UCSD-AML1 (cell line): ENCODE results near the gene TUBA1C.
"Not testable (repeated sequence)": the region's sequence is repeated elsewhere in the genome, so short reads cannot be mapped to it uniquely, and the experiment has no call there.

Source experiments
- DNase-seq: peaks from one replicate; lab custom pipeline; 2025; ENCODE audit not compliant: unreplicated experiment; lab: John Stamatoyannopoulos, UW

Gene TUBA1C

GRCh38 chr12:49255456-49255855 lies 9.4 kb upstream of the TUBA1C start:
- not testable (repeated sequence) for DNase-seq

- no peak for DNase-seq
Measured at GRCh38 chr12:49255857-49256637, 8.8 kb upstream of the TUBA1C start.

DNA sequence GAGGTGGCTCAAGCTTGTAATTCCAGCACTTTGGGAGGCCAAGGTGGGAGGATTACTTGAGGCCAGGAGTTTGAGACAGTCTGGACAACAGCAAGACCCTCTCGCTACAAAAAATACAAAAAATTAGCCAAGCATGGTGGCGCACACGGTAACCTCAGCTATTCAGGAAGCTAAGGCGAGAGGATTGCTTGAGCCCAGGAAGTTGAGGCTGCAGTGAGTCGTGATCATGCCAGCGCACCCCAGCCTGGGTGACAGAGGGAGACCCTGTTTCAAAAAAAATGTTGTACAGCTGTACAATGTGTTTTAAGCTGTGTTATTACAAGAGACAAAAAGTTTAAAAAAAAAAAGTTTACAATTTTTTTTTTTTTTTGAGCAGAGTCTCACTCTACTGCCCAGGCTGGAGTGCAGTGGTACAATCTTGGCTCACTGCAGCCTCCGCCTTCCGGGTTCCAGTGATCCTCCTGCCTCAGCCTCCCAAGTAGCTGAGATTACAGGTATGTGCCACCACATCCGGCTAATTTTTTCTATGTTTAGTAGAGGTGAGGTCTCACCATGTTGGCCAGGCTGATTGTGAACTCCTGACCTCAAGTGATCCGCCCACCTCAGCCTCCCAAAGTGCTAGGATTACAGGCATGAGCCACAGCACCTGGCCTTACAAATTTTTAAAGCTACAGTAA lies 7.2 kb upstream of the TUBA1C start:
- not testable (repeated sequence) for DNase-seq

GRCh38 chr12:49259452-49259851 lies 5.4 kb upstream of the TUBA1C start:
- no peak for DNase-seq

GRCh38 chr12:49260166-49260565 lies 4.7 kb upstream of the TUBA1C start:
- DNase-seq: no peak

- DNase-seq: no peak
Measured at GRCh38 chr12:49260571-49261363, 4.1 kb upstream of the TUBA1C start.

DNA sequence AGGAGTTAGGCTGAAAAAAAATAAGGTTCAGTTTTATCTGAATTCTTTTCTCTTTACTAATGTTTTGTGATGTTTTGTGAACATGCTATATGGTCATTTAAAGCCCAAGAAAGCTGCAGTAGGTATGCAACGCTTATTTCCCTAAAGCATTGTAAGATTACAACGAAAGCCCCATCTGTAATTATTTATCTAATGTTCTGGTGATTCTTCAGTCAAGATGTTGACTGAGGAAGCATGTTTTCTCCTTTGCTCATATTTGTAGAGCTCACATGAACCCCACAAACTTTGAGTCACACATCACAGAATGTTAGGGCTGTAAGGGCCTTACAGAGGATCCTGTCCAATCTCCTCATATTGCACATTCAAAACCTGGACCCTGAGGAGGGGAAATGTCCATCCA lies 3.2 kb upstream of the TUBA1C start:
- no peak for DNase-seq

GRCh38 chr12:49263400-49263763 lies 1.5 kb upstream of the TUBA1C start:
- DNase-seq: no peak

- DNase-seq: no peak
Measured at GRCh38 chr12:49264466-49264872, 413 bp upstream of the TUBA1C start.

DNA sequence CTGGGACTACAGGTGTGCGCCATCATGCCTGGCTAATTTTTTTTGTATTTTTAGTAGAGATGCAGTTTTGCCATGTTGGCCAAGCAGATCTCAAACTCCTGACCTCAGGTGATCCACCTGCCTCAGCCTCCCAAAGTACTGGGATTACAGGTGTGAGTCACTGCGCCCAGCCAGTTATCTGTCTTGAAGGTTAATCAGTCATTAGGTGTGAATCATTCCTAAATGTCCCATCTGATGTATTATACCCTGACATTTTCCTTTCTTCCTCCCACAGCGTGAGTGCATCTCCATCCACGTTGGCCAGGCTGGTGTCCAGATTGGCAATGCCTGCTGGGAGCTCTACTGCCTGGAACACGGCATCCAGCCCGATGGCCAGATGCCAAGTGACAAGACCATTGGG lies 4.3 kb downstream of the TUBA1C start:
- DNase-seq: not testable (repeated sequence)

- no peak for DNase-seq
Measured at GRCh38 chr12:49272790-49273725, 8.2 kb downstream of the TUBA1C start.

DNA sequence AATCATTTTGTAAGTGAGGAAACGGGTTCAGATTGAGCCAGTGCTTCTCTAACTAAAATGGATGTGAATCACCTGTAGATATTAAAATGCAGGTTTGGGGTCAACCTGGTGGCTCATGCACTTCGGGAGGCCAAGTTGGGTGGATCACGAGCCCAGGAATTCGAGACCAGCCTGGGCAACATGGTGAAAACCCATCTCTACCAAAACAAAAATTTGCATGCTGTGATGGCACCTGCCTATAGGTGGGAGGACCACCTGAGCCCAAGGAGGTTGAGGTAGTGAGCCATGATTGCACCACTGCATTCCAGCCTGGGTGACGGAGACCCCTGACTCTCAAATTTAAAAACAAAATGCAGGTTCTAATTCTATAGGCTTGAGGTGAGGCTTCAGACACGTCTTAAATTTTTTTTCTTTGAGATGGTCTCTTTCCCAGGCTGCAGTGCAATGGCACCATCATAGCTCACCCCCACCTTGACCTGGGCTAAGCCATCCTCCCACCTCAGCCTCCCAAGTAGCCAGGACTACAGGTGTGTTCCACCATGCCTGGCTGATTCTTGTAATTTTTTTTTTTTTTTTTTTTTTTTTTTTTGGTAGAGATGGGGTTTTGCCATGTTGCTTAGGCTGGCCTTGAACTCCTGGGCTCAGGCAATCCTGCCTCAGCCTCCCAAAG lies 9.0 kb downstream of the TUBA1C start:
- DNase-seq: no peak

DNA sequence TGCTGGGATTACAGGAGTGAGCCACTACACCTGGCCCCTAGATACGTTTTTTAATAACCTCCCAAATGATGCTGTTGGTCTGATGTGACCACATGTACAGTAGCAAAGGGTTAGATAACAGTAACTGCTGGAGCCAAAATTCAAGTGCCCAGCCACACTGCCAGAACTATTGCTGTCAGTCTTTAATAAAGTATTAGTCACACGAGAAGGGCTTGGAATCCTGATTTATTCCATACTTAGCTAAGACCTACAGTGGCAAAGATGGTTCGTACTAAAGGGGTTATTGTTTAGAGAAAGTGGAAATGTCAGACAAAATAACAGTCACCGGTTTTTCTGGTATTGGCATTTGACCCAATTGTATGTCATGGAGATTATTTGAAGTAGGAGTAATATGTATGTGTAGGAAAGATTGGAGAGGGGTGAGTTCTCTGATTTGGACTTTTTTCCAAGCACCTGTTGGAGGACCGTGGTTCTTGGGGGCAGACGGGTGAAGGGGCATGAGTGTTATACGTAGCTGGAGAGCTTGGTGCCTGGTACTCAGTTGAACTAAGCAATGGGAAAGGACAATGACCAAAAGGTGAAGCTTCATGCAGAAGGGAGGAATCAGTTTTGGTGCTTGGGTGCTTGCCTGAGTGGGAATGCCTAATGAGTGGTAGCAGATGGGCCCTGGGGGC lies 9.7 kb downstream of the TUBA1C start:
- DNase-seq: no peak

- DNase-seq: no peak
Measured at GRCh38 chr12:49276304-49277290, 11.7 kb downstream of the TUBA1C start.

DNA sequence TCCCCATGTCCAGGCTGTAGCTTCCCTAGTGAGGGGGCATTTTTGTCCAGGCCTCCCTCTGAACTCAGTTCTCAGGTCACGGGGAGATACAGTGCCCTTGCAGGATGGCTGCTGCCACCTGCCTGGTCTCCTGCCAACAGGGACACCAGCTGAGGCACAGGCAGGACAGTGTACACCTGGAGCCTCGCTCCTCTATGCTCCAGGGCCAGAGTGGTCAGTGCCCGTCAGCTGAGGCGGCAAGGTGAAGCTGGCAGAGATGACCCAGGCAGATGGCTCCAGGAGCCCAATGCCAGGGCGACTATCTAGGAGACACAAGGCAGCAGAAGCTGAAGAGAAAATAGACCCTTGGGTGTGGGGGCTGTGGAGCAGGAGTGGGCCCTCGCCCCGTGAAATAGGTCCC lies 12.6 kb downstream of the TUBA1C start:
- no peak for DNase-seq

GRCh38 chr12:49279706-49280159 lies 14.9 kb downstream of the TUBA1C start:
- DNase-seq: no peak

- not testable (repeated sequence) for DNase-seq
Measured at GRCh38 chr12:49280545-49280944, 15.7 kb downstream of the TUBA1C start.

GRCh38 chr12:49282302-49282701 lies 17.4 kb downstream of the TUBA1C start:
- no peak for DNase-seq
